B cell (primary cell): ENCODE measurements around the gene CPNE1.

Source experiments
- CTCF ChIP-seq: fragments of 200-600 bp; IDR thresholded peaks from one replicate; pipeline ENCODE4 v1.8.0; 2022; ENCODE audit warnings: antibody characterized with exemption, mild to moderate bottlenecking
- EZH2 ChIP-seq: IDR thresholded peaks from 2 replicates; pipeline ENCODE4 v1.6.1; 2012; ENCODE audit warnings: borderline replicate concordance, low read depth, mild to moderate bottlenecking, moderate library complexity, low read length; ENCODE audit not compliant: insufficient read depth, poor library complexity, severe bottlenecking

DNA sequence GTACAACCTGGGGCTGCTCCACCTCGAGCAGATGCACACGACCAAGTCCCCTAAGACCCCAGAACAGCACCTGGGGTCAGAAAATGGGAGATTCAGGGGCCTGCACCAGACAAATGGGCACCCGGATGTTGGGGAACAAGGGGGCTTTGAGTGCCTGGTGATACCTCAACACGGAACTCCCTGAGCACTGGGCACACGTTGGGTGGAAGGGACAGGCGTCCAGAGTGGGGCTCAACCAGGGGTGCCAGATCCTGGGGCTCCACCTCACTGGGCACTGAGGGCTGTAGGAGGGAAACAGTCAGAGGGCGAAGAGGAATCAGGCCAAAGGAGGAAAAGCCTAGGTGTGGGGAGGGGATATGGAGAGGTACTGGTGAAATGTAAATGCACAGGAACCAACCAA is 82.6 kb downstream of the CPNE1 start:
- TF ChIP-seq CTCF (no peak), EZH2 (no peak)
